Liver (tissue), 9 donors: Measurements from ENCODE around the gene PHLDB2. TPM values are rescaled to one million over a fixed set of nuclear protein-coding genes. Genes with fewer than 3 reads are reported as not detected.

ENCODE experiments used
- DNase-seq: peaks from one replicate; pipeline ENCODE4 v3.0.0-alpha.2; 2017; ENCODE audit warnings: low spot score
- H3K27ac ChIP-seq, 2 donors: one replicate each; pipeline ENCODE4 v1.7.0; 2013; ENCODE audit warnings: inconsistent platforms in 2 of 2, low read length in 2 of 2, control low read depth in 1 of 2, low read depth in 1 of 2, mild to moderate bottlenecking in 1 of 2
- H3K27me3 ChIP-seq, 4 donors: one replicate each; pipeline versions ENCODE4 v1.6.1 to v1.7.0; 2013; ENCODE audit warnings: low read length in 3 of 4, inconsistent platforms in 1 of 4, mild to moderate bottlenecking in 1 of 4, moderate library complexity in 1 of 4; ENCODE audit not compliant: control insufficient read depth in 4 of 4, insufficient read depth in 4 of 4
- H3K36me3 ChIP-seq, 4 donors: one replicate each; pipeline versions ENCODE4 v1.6.1 to v1.7.0; 2013; ENCODE audit warnings: low read length in 3 of 4, mild to moderate bottlenecking in 3 of 4, low read depth in 1 of 4, moderate library complexity in 1 of 4; ENCODE audit not compliant: control insufficient read depth in 4 of 4, insufficient read depth in 3 of 4
- H3K4me1 ChIP-seq, 4 donors: one replicate each; pipeline versions ENCODE4 v1.6.1 to v1.7.0; 2013; ENCODE audit warnings: low read length in 3 of 4, mild to moderate bottlenecking in 3 of 4, moderate library complexity in 1 of 4; ENCODE audit not compliant: control insufficient read depth in 4 of 4, insufficient read depth in 4 of 4
- H3K4me3 ChIP-seq, 3 donors: one replicate each; pipeline versions ENCODE4 v1.6.1 to v1.7.0; 2013; ENCODE audit warnings: low read length in 3 of 3, control low read depth in 1 of 3, low read depth in 1 of 3, mild to moderate bottlenecking in 1 of 3
- H3K9ac ChIP-seq, 2 donors: one replicate each; pipeline ENCODE4 v1.7.0; 2013; ENCODE audit warnings: low read length in 2 of 2, mild to moderate bottlenecking in 2 of 2, moderate library complexity in 2 of 2, control low read depth in 1 of 2, low read depth in 1 of 2
- H3K9me3 ChIP-seq, 4 donors: one replicate each; pipeline versions ENCODE4 v1.6.1 to v1.7.0; 2013; ENCODE audit warnings: low read length in 3 of 4; ENCODE audit not compliant: control insufficient read depth in 4 of 4
- EGR1 ChIP-seq, 2 donors: IDR thresholded peaks; 2 replicates each; pipeline ENCODE4 v1.6.1; 2016 to 2018; ENCODE audit warnings: antibody characterized with exemption in 2 of 2, low read depth in 2 of 2
- FOXA1 ChIP-seq: IDR thresholded peaks from 2 replicates; pipeline ENCODE4 v1.6.1; 2016; ENCODE audit warnings: antibody characterized with exemption
- FOXA2 ChIP-seq: IDR thresholded peaks from 2 replicates; pipeline ENCODE4 v1.6.1; 2016; ENCODE audit warnings: antibody characterized with exemption
- GABPA ChIP-seq, 2 donors: IDR thresholded peaks in 1 of 2; conservative IDR thresholded peaks in 1 of 2; 2 replicates each; pipeline ENCODE4 v1.6.1; 2016; ENCODE audit warnings: antibody characterized with exemption in 2 of 2, mild to moderate bottlenecking in 1 of 2, moderate library complexity in 1 of 2
- HNF4A ChIP-seq, 2 donors: conservative IDR thresholded peaks; 2 replicates each; pipeline ENCODE4 v1.6.1; 2016; ENCODE audit warnings: antibody characterized with exemption in 2 of 2, mild to moderate bottlenecking in 2 of 2
- HNF4G ChIP-seq: IDR thresholded peaks from 2 replicates; pipeline ENCODE4 v1.6.1; 2016; ENCODE audit warnings: antibody characterized with exemption
- JUND ChIP-seq, 2 donors: IDR thresholded peaks; 2 replicates each; pipeline ENCODE4 v1.6.1; 2016; ENCODE audit warnings: antibody characterized with exemption in 2 of 2
- NR2F2 ChIP-seq: IDR thresholded peaks from 2 replicates; pipeline ENCODE4 v1.6.1; 2016; ENCODE audit warnings: antibody characterized with exemption
- RAD21 ChIP-seq, 2 donors: IDR thresholded peaks; 2 replicates each; pipeline ENCODE4 v1.6.1; 2016; ENCODE audit warnings: antibody characterized with exemption in 2 of 2, mild to moderate bottlenecking in 2 of 2
- RXRA ChIP-seq, 2 donors: IDR thresholded peaks; 2 replicates each; pipeline ENCODE4 v1.6.1; 2017 to 2018; ENCODE audit warnings: antibody characterized with exemption in 2 of 2, mild to moderate bottlenecking in 1 of 2
- SP1 ChIP-seq: IDR thresholded peaks from 2 replicates; pipeline ENCODE4 v1.6.1; 2018; ENCODE audit warnings: antibody characterized with exemption, mild to moderate bottlenecking
- TAF1 ChIP-seq: conservative IDR thresholded peaks from 2 replicates; pipeline ENCODE4 v1.6.1; 2016; ENCODE audit warnings: antibody characterized with exemption, mild to moderate bottlenecking
- YY1 ChIP-seq: IDR thresholded peaks from 2 replicates; pipeline ENCODE4 v1.6.1; 2016; ENCODE audit warnings: antibody characterized with exemption, mild to moderate bottlenecking
- polyA plus RNA-seq, 2 donors: library from polyadenylated mRNA; stranded (reverse) in 1 of 2; unstranded in 1 of 2; fragments of 200-250 nt in 1 of 2; fragments of >200 nt in 1 of 2; fragmentation: Nextera tagmentation in 1 of 2; extraction: Ambion mirVana in 1 of 2; gene quantifications; one replicate each; pipeline versions ENCODE4 v1.2.1 to v1.2.3, GENCODE V29; 2013 to 2015
- total RNA-seq, 2 donors: library from RNA; depleted of rRNA; stranded (reverse); fragments of >200 nt; gene quantifications; one replicate each; pipeline ENCODE4 v1.2.3, GENCODE V29; 2014
- TF ChIP-seq, protein P1 (sequence below): IDR thresholded peaks from 2 replicates; pipeline ENCODE4 v1.6.1; 2016; ENCODE audit warnings: antibody characterized with exemption, mild to moderate bottlenecking
- TF ChIP-seq, protein P2 (sequence below): IDR thresholded peaks from 2 replicates; pipeline ENCODE4 v1.6.1; 2016; ENCODE audit warnings: antibody characterized with exemption
- TF ChIP-seq, protein P3 (sequence below): IDR thresholded peaks from 2 replicates; pipeline ENCODE4 v1.6.1; 2016; ENCODE audit warnings: antibody characterized with exemption
- TF ChIP-seq, protein P4 (sequence below): fragments of 150-350 bp; IDR thresholded peaks from 2 replicates; pipeline ENCODE4 v1.5.1; 2017; ENCODE audit warnings: improper control_type of control experiment, low read depth, low read length; ENCODE audit not compliant: missing input control
- TF ChIP-seq, protein P5 (sequence below): IDR thresholded peaks from 2 replicates; pipeline ENCODE4 v1.6.1; 2016; ENCODE audit warnings: antibody characterized with exemption
- donor health status: healthy.
- donor health status: healthy.
- donor health status: healthy.
- donor health status: healthy.
- donor health status: healthy.

PHLDB2 gene
- total and polyA plus RNA-seq, 4 donors = 9.7 to 42.9 (median 22.2) TPM

DNA sequence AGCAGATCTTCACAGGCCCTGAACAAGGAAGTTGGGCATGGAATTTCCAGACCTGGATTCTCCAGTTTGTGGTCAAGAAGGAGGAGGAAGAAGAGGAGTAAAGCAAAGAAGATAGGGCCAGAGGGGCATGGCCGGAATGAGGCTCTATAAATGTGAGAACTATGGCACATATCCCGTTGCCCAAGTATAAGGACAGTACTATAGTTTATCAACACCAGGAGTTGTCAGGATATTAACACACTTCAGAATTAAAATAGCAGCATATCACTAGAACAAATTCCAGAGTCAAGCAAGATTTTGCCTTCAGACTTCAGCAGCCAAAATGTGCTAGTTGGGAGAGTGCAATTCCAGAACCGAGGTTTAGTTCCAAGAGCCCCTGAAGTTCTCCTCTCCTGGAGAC, 38.4 kb upstream of the PHLDB2 start (continued):
- TF ChIP-seq, protein P1, sequence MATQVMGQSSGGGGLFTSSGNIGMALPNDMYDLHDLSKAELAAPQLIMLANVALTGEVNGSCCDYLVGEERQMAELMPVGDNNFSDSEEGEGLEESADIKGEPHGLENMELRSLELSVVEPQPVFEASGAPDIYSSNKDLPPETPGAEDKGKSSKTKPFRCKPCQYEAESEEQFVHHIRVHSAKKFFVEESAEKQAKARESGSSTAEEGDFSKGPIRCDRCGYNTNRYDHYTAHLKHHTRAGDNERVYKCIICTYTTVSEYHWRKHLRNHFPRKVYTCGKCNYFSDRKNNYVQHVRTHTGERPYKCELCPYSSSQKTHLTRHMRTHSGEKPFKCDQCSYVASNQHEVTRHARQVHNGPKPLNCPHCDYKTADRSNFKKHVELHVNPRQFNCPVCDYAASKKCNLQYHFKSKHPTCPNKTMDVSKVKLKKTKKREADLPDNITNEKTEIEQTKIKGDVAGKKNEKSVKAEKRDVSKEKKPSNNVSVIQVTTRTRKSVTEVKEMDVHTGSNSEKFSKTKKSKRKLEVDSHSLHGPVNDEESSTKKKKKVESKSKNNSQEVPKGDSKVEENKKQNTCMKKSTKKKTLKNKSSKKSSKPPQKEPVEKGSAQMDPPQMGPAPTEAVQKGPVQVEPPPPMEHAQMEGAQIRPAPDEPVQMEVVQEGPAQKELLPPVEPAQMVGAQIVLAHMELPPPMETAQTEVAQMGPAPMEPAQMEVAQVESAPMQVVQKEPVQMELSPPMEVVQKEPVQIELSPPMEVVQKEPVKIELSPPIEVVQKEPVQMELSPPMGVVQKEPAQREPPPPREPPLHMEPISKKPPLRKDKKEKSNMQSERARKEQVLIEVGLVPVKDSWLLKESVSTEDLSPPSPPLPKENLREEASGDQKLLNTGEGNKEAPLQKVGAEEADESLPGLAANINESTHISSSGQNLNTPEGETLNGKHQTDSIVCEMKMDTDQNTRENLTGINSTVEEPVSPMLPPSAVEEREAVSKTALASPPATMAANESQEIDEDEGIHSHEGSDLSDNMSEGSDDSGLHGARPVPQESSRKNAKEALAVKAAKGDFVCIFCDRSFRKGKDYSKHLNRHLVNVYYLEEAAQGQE = no peak
- TF ChIP-seq GABPA (IDR thresholded peaks at IDR 0.05 in 1 of 2, conservative IDR thresholded peaks at IDR 0.05 in 1 of 2) = no peak

DNA sequence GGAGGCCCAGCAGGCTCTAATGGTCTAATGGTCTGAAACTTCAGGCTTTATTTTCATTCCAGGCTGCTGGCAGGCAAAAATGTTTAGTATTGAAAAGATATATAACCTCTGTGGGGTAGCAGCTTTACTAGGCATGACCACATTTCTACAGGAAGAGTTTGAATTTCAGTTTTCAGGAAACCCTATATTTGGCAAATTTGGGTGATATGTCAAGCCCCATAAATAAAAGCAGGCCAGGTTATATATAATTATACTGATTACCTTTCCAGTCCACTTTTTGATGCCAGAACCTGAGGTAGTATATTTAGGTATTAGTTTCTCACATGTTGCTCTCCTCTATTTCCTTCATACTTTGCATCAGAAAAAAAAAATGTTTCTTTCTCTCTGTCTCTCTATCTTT, 37.2 kb upstream of the PHLDB2 start:
- Histone ChIP-seq H3K27ac (no peak overlapping the region), H3K9ac (no peak overlapping the region), H3K4me3 (no peak overlapping the region), H3K9me3 (peaks cover 0 to 3% (median 0%) of the 10 kb centered on the region in 4 donors), H3K27me3 (no peaks in the 10 kb centered on the region), H3K4me1 (no peaks in the 10 kb centered on the region), H3K36me3 (peaks cover 0 to 6% (median 0%) of the 10 kb centered on the region in 4 donors)
- TF ChIP-seq, protein P2, sequence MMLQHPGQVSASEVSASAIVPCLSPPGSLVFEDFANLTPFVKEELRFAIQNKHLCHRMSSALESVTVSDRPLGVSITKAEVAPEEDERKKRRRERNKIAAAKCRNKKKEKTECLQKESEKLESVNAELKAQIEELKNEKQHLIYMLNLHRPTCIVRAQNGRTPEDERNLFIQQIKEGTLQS = no peak
- TF ChIP-seq, protein P3, sequence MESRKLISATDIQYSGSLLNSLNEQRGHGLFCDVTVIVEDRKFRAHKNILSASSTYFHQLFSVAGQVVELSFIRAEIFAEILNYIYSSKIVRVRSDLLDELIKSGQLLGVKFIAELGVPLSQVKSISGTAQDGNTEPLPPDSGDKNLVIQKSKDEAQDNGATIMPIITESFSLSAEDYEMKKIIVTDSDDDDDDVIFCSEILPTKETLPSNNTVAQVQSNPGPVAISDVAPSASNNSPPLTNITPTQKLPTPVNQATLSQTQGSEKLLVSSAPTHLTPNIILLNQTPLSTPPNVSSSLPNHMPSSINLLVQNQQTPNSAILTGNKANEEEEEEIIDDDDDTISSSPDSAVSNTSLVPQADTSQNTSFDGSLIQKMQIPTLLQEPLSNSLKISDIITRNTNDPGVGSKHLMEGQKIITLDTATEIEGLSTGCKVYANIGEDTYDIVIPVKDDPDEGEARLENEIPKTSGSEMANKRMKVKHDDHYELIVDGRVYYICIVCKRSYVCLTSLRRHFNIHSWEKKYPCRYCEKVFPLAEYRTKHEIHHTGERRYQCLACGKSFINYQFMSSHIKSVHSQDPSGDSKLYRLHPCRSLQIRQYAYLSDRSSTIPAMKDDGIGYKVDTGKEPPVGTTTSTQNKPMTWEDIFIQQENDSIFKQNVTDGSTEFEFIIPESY = no peak
- TF ChIP-seq TAF1 (no peak), EGR1 (IDR thresholded peaks at IDR 0.05; ENCODE audit: low read depth in 2 of 2) (no peak), NR2F2 (no peak), HNF4A (conservative IDR thresholded peaks at IDR 0.05) (no peak), GABPA (IDR thresholded peaks at IDR 0.05 in 1 of 2, conservative IDR thresholded peaks at IDR 0.05 in 1 of 2) (no peak), RAD21 (IDR thresholded peaks at IDR 0.05) (no peak), FOXA1 (no peak), RXRA (IDR thresholded peaks at IDR 0.05) (no peak), HNF4G (no peak), JUND (IDR thresholded peaks at IDR 0.05) (no peak), YY1 (no peak), SP1 (no peak), FOXA2 (no peak)
- TF ChIP-seq, protein P4, sequence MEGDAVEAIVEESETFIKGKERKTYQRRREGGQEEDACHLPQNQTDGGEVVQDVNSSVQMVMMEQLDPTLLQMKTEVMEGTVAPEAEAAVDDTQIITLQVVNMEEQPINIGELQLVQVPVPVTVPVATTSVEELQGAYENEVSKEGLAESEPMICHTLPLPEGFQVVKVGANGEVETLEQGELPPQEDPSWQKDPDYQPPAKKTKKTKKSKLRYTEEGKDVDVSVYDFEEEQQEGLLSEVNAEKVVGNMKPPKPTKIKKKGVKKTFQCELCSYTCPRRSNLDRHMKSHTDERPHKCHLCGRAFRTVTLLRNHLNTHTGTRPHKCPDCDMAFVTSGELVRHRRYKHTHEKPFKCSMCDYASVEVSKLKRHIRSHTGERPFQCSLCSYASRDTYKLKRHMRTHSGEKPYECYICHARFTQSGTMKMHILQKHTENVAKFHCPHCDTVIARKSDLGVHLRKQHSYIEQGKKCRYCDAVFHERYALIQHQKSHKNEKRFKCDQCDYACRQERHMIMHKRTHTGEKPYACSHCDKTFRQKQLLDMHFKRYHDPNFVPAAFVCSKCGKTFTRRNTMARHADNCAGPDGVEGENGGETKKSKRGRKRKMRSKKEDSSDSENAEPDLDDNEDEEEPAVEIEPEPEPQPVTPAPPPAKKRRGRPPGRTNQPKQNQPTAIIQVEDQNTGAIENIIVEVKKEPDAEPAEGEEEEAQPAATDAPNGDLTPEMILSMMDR = no peak
- TF ChIP-seq, protein P1 = no peak
- TF ChIP-seq, protein P5, sequence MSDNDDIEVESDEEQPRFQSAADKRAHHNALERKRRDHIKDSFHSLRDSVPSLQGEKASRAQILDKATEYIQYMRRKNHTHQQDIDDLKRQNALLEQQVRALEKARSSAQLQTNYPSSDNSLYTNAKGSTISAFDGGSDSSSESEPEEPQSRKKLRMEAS = no peak
- DNase-seq = no peak
